ENCODE results near the gene SF1. TPM values are rescaled to one million over a fixed set of nuclear protein-coding genes. Genes with fewer than 3 reads are reported as not detected.
A peak's percentile ranks its signal among the peaks of the same experiment; 100 is the strongest.

SF1 gene
- total and polyA plus RNA-seq, 2 donors from 2014 or later: 87.5 to 320 TPM

DNA sequence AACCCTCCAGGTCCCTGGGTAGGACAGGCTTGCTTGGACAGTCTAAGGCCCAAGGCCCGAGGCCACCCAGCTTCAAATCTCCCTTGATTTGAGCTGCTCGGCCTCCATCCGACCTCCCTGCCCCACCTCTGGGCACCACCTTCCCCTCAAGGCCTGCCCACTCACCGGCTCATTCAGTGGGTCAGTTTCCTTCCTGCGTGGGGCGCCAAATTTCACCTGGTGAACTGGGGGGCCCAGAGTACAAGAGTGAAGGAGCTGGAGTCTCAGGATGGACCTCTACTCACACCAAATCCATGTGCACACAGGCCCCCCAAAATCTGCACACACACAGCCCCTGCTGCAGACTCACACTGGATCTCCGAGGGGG, 20.9 kb upstream of the SF1 start:
- H3K4me3 ChIP-seq (ENCODE audit: low read length in 3 of 3): no peak overlapping the region
- no peaks in the 10 kb centered on the region for H3K27me3 ChIP-seq (ENCODE audit: control insufficient read depth, insufficient read depth, low read length)
- no peak for FAIRE-seq
- H3K4me1 ChIP-seq (ENCODE audit: control insufficient read depth in 2 of 3, insufficient read depth in 2 of 3, low read depth in 1 of 3, low read length in 3 of 3): peaks cover 0 to 10% (median 8%) of the 10 kb centered on the region in 3 donors
- peak in 1 of 5 donors; percentile 62 for DNase-seq
- H3K36me3 ChIP-seq (ENCODE audit: control insufficient read depth in 2 of 3, insufficient read depth in 3 of 3, low read length in 3 of 3): no peaks in the 10 kb centered on the region
- no peaks in the 10 kb centered on the region for H3K9me3 ChIP-seq (ENCODE audit: control insufficient read depth in 2 of 3, insufficient read depth in 1 of 3, low read length in 3 of 3)
- H3K27ac ChIP-seq (ENCODE audit: low read depth in 2 of 2, low read length in 2 of 2): no peak overlapping the region
- intact Hi-C loops (cut with DNase I): no loop called here
- TF ChIP-seq, protein P1, sequence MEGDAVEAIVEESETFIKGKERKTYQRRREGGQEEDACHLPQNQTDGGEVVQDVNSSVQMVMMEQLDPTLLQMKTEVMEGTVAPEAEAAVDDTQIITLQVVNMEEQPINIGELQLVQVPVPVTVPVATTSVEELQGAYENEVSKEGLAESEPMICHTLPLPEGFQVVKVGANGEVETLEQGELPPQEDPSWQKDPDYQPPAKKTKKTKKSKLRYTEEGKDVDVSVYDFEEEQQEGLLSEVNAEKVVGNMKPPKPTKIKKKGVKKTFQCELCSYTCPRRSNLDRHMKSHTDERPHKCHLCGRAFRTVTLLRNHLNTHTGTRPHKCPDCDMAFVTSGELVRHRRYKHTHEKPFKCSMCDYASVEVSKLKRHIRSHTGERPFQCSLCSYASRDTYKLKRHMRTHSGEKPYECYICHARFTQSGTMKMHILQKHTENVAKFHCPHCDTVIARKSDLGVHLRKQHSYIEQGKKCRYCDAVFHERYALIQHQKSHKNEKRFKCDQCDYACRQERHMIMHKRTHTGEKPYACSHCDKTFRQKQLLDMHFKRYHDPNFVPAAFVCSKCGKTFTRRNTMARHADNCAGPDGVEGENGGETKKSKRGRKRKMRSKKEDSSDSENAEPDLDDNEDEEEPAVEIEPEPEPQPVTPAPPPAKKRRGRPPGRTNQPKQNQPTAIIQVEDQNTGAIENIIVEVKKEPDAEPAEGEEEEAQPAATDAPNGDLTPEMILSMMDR (IDR thresholded peaks at IDR 0.05; ENCODE audit: borderline replicate concordance, extremely low read depth, insufficient read depth): no peak
- no peak overlapping the region for H3K9ac ChIP-seq (ENCODE audit: low read length in 3 of 3)

DNA sequence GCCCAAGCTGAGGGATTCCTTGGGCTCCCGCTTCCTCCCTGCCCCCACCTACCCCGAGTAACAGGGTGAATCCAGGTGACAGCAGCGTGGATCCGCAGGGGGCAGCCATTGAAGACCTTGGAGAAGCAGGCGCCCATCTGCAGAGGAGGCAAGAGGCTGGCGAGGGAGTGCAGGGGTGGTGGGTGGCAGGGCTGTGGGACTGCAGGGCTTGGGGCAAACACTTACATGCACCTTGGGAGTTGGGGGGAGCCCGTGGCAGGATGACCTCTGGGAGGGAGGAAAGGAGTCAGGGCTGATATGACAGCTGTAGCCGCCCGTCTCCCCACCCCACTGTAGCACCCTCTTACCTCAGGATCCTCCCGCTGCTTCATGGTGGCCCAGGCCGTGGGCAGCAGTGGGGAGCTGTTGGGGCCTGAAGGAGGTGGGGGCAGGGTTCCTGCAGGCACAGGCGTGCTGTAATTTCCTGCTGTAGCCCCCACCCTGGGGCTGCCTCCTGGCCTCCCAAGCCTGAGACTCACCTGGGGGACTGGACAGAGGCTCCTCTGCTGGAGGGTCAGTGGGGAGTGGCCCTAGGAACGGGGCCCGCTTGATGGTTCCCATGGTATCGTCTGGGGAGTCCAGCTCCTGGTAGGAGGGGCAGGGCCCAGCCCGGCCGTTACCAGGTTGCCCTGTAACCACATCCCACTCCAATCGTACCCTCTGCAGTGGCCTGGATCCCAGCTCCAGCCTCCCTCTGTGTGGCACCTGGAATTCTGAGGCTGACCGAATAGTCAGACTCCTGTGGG, 18.6 kb upstream of the SF1 start:
- FAIRE-seq (no peak), DNase-seq (peak in 2 of 5 donors; percentile 48 to 66)
- H3K9me3 ChIP-seq (ENCODE audit: control insufficient read depth in 2 of 3, insufficient read depth in 1 of 3, low read length in 3 of 3): no peaks in the 10 kb centered on the region
- H3K27me3 ChIP-seq (ENCODE audit: control insufficient read depth, insufficient read depth, low read length): no peaks in the 10 kb centered on the region
- no peak overlapping the region for H3K4me3 ChIP-seq (ENCODE audit: low read length in 3 of 3)
- H3K36me3 ChIP-seq (ENCODE audit: control insufficient read depth in 2 of 3, insufficient read depth in 3 of 3, low read length in 3 of 3): no peaks in the 10 kb centered on the region
- intact Hi-C loops (cut with DNase I): no loop called here
- H3K4me1 ChIP-seq (ENCODE audit: control insufficient read depth in 2 of 3, insufficient read depth in 2 of 3, low read depth in 1 of 3, low read length in 3 of 3): no peaks in the 10 kb centered on the region
- no peak overlapping the region for H3K9ac ChIP-seq (ENCODE audit: low read length in 3 of 3)
- TF ChIP-seq, protein P1 (IDR thresholded peaks at IDR 0.05; ENCODE audit: borderline replicate concordance, extremely low read depth, insufficient read depth): no peak
- no peak overlapping the region for H3K27ac ChIP-seq (ENCODE audit: low read depth in 2 of 2, low read length in 2 of 2)

DNA sequence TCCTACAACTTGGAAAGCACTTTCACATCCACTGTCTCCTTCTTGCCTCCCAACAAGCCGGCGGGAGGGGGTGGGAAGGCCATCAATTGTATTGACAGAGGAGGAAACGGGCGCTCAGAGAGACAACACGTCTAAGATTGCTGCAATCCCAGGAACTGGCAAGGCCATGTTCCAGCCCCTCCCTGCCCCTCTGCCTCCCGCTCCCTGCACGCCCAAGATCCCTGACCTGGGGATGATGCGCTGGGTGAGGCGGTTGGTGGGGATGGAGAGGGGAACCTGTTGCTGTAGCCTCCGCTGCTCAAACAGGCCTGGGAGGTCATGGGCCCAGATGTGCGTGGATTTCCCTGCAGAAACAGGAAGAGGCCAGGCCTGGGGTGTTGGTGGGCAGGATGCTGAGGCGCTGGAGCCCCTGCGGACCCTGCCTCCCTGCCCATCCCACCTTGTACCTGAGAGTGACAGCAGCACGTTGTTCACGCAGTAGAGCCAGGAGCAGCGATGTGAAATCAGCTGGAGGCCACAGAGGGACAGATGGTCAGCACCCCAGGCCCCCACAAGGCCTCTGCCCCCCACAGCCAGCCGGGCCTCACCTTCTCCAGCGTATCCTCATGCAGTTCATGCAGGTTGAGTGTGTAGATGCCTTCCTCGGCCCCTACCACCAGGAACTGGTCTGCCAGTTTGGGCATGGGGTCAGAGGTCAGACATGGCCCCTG, 17.9 kb upstream of the SF1 start:
- Histone ChIP-seq H3K27ac (ENCODE audit: low read depth in 2 of 2, low read length in 2 of 2) (no peak overlapping the region), H3K36me3 (ENCODE audit: control insufficient read depth in 2 of 3, insufficient read depth in 3 of 3, low read length in 3 of 3) (no peaks in the 10 kb centered on the region), H3K9ac (ENCODE audit: low read length in 3 of 3) (no peak overlapping the region), H3K4me1 (ENCODE audit: control insufficient read depth in 2 of 3, insufficient read depth in 2 of 3, low read depth in 1 of 3, low read length in 3 of 3) (no peaks in the 10 kb centered on the region), H3K9me3 (ENCODE audit: control insufficient read depth in 2 of 3, insufficient read depth in 1 of 3, low read length in 3 of 3) (no peaks in the 10 kb centered on the region), H3K4me3 (ENCODE audit: low read length in 3 of 3) (no peak overlapping the region), H3K27me3 (ENCODE audit: control insufficient read depth, insufficient read depth, low read length) (no peaks in the 10 kb centered on the region)
- TF ChIP-seq, protein P1 (IDR thresholded peaks at IDR 0.05; ENCODE audit: borderline replicate concordance, extremely low read depth, insufficient read depth): no peak
- intact Hi-C loops (cut with DNase I): no loop called here
- peak in 1 of 5 donors; percentile 46 for DNase-seq
- no peak for FAIRE-seq

Measured in kidney (tissue), 14 donors.